HG03439 (cell line): ENCODE measurements around the gene SCAMP5.
A peak's percentile ranks its signal among the peaks of the same experiment; 100 is the strongest.

Source experiments
- ATAC-seq: cut with Tn5 transposase; IDR thresholded peaks from one replicate; pipeline ENCODE4 v1.9.1; 2021; ENCODE audit warnings: mild to moderate bottlenecking, moderate library complexity; ENCODE audit not compliant: unreplicated experiment

The SCAMP5 gene

GRCh38 chr15:75044258-75044878 is 49.0 kb downstream of the SCAMP5 start:
- ATAC-seq: no peak

- ATAC-seq: no peak
Measured at GRCh38 chr15:75045332-75046015, 50.1 kb downstream of the SCAMP5 start.

GRCh38 chr15:75048394-75048793 is 53.0 kb downstream of the SCAMP5 start:
- ATAC-seq: no peak

- ATAC-seq: no peak
Measured at GRCh38 chr15:75049392-75049791, 54.0 kb downstream of the SCAMP5 start.

GRCh38 chr15:75050283-75050682 is 54.9 kb downstream of the SCAMP5 start:
- no peak for ATAC-seq

- no peak for ATAC-seq
Measured at GRCh38 chr15:75051191-75051608, 55.8 kb downstream of the SCAMP5 start.

GRCh38 chr15:75051711-75052110 is 56.3 kb downstream of the SCAMP5 start:
- no peak for ATAC-seq

- ATAC-seq: no peak
Measured at GRCh38 chr15:75052972-75053747, 57.8 kb downstream of the SCAMP5 start.

GRCh38 chr15:75053748-75054125 is 58.4 kb downstream of the SCAMP5 start:
- ATAC-seq: no peak

GRCh38 chr15:75054172-75054897 is 59.0 kb downstream of the SCAMP5 start:
- no peak for ATAC-seq

GRCh38 chr15:75056036-75056435 is 60.7 kb downstream of the SCAMP5 start:
- no peak for ATAC-seq

GRCh38 chr15:75058127-75058905 is 63.0 kb downstream of the SCAMP5 start:
- ATAC-seq: no peak

GRCh38 chr15:75059607-75060006 is 64.2 kb downstream of the SCAMP5 start:
- no peak for ATAC-seq

- ATAC-seq: peak; percentile 73
Measured at GRCh38 chr15:75061272-75061671, 65.9 kb downstream of the SCAMP5 start.

GRCh38 chr15:75062706-75063105 is 67.3 kb downstream of the SCAMP5 start:
- ATAC-seq: no peak

GRCh38 chr15:75063338-75063737 is 68.0 kb downstream of the SCAMP5 start:
- ATAC-seq: no peak

GRCh38 chr15:75063889-75064288 is 68.5 kb downstream of the SCAMP5 start:
- no peak for ATAC-seq

GRCh38 chr15:75064846-75065245 is 69.5 kb downstream of the SCAMP5 start:
- no peak for ATAC-seq

GRCh38 chr15:75065467-75065850 is 70.1 kb downstream of the SCAMP5 start:
- no peak for ATAC-seq

- ATAC-seq: no peak
Measured at GRCh38 chr15:75065851-75066509, 70.6 kb downstream of the SCAMP5 start.
